ENCODE measurements around the gene SAPCD2. TPM values are rescaled to one million over a fixed set of nuclear protein-coding genes. Genes with fewer than 3 reads are reported as not detected.

The SAPCD2 gene
- total RNA-seq, 2 donors from 2014 or later, result 0.27 to 0.39 TPM

DNA sequence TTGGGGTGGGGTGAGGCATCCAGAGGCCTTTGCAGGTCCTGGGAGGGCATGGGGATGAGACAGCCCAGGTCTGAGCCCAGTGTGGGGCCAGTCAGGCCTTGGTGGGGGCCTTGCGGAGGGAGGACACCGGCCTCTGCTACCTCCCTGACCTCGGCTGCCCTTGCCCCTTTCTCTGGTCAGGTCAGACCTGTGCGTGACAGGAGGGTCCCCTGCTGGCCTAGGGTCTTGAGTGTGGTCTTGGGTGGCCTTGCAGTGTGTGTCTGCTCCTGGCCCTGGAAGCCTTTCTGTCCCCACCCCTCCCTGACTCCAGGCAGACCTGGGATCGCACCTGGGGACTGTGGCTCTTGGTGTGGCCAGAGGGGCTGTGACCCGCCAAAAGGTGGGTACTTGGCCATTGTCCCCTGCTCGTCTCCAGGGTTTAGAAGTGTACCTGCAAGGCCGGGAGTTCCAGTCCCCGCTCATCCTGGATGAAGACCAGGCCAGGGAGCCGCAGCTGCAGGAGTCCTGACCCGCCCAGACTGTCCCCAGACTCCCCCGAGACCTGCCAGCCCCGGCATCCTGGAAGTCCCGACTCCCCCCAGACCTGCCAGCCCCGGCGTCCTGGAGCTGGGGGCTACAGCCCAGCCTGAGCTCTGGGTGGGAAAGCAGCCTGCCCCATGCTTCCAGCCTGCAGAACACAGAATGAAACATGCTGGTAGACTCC lies 12.0 kb upstream of the SAPCD2 start:
- no peak for ATAC-seq
- Mint-ChIP-seq H3K27me3 (no peaks in the 10 kb centered on the region), H3K27ac (no peak overlapping the region), H3K4me1 (peaks cover 6% of the 10 kb centered on the region), H3K4me3 (no peak overlapping the region), H3K36me3 (ENCODE audit: low read depth) (no peaks in the 10 kb centered on the region)
- DNase-seq, result no peak
- H3K9me3 ChIP-seq (ENCODE audit: control insufficient read depth, low read length, poor library complexity, severe bottlenecking), result no peaks in the 10 kb centered on the region

GRCh38 chr9:137080260-137081122 lies 10.1 kb upstream of the SAPCD2 start:
- peaks cover 2% of the 10 kb centered on the region for H3K4me1 Mint-ChIP-seq
- H3K36me3 Mint-ChIP-seq (ENCODE audit: low read depth), result no peaks in the 10 kb centered on the region
- DNase-seq (no peak), ATAC-seq (no peak)
- no peaks in the 10 kb centered on the region for H3K27me3 Mint-ChIP-seq
- no peak overlapping the region for H3K4me3 Mint-ChIP-seq
- H3K27ac Mint-ChIP-seq, result no peak overlapping the region
- no peaks in the 10 kb centered on the region for H3K9me3 ChIP-seq (ENCODE audit: control insufficient read depth, low read length, poor library complexity, severe bottlenecking)

- no peaks in the 10 kb centered on the region for H3K36me3 Mint-ChIP-seq (ENCODE audit: low read depth)
- H3K9me3 ChIP-seq (ENCODE audit: control insufficient read depth, low read length, poor library complexity, severe bottlenecking), result no peaks in the 10 kb centered on the region
- no peaks in the 10 kb centered on the region for H3K27me3 Mint-ChIP-seq
- H3K27ac Mint-ChIP-seq, result no peak overlapping the region
- ATAC-seq (no peak), DNase-seq (no peak)
- no peak overlapping the region for H3K4me3 Mint-ChIP-seq
- H3K4me1 Mint-ChIP-seq, result peaks cover 2% of the 10 kb centered on the region
These were observed 9.0 kb upstream of the SAPCD2 start for GRCh38 chr9:137079401-137079787.

DNA sequence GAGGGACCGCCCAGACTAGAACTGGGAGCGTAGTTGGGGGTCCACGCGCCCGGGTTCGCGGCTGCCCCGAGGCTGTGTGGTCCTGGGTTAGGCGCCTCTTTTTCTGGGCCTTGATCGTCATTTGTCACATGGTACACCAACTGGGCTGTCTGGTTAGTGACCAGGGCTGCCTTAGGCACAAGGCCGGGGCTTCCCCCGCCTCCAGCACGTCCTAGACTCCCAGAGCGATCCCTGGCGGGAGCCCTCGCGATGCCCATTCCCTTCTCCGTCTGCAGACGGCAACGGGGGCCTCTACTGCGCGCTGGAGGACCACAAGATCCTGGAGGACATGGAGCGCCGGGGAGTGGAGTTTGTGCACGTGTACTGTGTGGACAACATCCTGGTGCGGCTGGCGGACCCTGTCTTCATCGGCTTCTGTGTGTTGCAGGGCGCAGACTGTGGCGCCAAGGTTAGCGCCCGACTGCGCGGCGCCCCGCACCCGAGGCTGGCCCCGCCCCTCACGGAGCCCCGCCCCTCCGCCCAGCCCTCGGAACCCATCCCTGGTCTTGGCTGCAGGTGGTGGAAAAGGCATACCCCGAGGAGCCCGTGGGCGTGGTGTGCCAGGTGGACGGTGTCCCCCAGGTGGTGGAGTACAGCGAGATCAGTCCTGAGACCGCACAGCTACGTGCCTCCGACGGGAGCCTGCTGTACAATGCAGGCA lies 8.5 kb upstream of the SAPCD2 start:
- ATAC-seq (no peak), DNase-seq (no peak)
- Mint-ChIP-seq H3K4me3 (peak overlapping the region; percentile 83), H3K27me3 (no peaks in the 10 kb centered on the region), H3K36me3 (ENCODE audit: low read depth) (no peaks in the 10 kb centered on the region), H3K4me1 (peaks cover under 1% of the 10 kb centered on the region), H3K27ac (no peak overlapping the region)
- no peaks in the 10 kb centered on the region for H3K9me3 ChIP-seq (ENCODE audit: control insufficient read depth, low read length, poor library complexity, severe bottlenecking)

- H3K4me1 Mint-ChIP-seq, result no peaks in the 10 kb centered on the region
- no peak overlapping the region for H3K27ac Mint-ChIP-seq
- H3K27me3 Mint-ChIP-seq, result no peaks in the 10 kb centered on the region
- DNase-seq (no peak), ATAC-seq (peak; percentile 49)
- no peaks in the 10 kb centered on the region for H3K36me3 Mint-ChIP-seq (ENCODE audit: low read depth)
- peak overlapping the region; percentile 83 for H3K4me3 Mint-ChIP-seq
- no peaks in the 10 kb centered on the region for H3K9me3 ChIP-seq (ENCODE audit: control insufficient read depth, low read length, poor library complexity, severe bottlenecking)
These were observed 7.7 kb upstream of the SAPCD2 start for GRCh38 chr9:137077758-137078693.

- Mint-ChIP-seq H3K27ac (no peak within 1 kb of the TSS), H3K36me3 (ENCODE audit: low read depth) (no peaks in the 10 kb centered on the region), H3K27me3 (no peaks in the 10 kb centered on the region), H3K4me3 (peak within 1 kb of the TSS; percentile 83), H3K4me1 (no peaks in the 10 kb centered on the region)
- peak; percentile 32 to 56 (median 47) for DNase-seq
- no peaks in the 10 kb centered on the region for H3K9me3 ChIP-seq (ENCODE audit: control insufficient read depth, low read length, poor library complexity, severe bottlenecking)
- peak; percentile 80 for ATAC-seq
These were observed 6.8 kb upstream of the SAPCD2 start, which contains the start of gene UAP1L1 for GRCh38 chr9:137077010-137077747. TSS of gene UAP1L1 (plus strand) at chr9:137077517. CDS start at chr9:137077533, 16 bp downstream.

DNA sequence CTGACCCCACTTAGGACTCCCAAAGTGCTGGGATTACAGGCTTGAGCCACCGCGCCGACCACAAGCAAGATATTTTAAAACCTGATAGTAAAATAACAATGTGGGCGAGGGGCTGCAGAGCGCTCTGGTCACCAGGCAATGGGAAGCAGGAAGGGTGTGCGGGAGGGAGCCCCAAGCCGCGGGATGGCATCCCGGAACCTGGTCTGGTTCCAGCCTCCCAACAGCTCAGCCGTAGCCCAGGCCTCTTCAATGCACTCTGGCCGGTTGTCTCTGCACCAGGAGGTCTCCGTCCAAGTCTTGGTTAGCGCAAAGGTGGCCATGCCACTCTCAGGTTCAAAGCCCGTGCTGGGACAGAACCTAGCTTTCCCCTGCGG lies 6.3 kb upstream of the SAPCD2 start:
- H3K27me3 Mint-ChIP-seq, result no peaks in the 10 kb centered on the region
- H3K27ac Mint-ChIP-seq, result no peak overlapping the region
- no peaks in the 10 kb centered on the region for H3K36me3 Mint-ChIP-seq (ENCODE audit: low read depth)
- no peaks in the 10 kb centered on the region for H3K4me1 Mint-ChIP-seq
- DNase-seq (no peak), ATAC-seq (no peak)
- peak overlapping the region; percentile 69 for H3K4me3 Mint-ChIP-seq
- no peaks in the 10 kb centered on the region for H3K9me3 ChIP-seq (ENCODE audit: control insufficient read depth, low read length, poor library complexity, severe bottlenecking)

- Mint-ChIP-seq H3K27me3 (no peaks in the 10 kb centered on the region), H3K27ac (no peak overlapping the region), H3K36me3 (ENCODE audit: low read depth) (no peaks in the 10 kb centered on the region), H3K4me3 (no peak overlapping the region), H3K4me1 (peaks cover 7% of the 10 kb centered on the region)
- no peak for DNase-seq
- H3K9me3 ChIP-seq (ENCODE audit: control insufficient read depth, low read length, poor library complexity, severe bottlenecking), result no peaks in the 10 kb centered on the region
- ATAC-seq, result no peak
These were observed 5.0 kb upstream of the SAPCD2 start for GRCh38 chr9:137075275-137075775.

DNA sequence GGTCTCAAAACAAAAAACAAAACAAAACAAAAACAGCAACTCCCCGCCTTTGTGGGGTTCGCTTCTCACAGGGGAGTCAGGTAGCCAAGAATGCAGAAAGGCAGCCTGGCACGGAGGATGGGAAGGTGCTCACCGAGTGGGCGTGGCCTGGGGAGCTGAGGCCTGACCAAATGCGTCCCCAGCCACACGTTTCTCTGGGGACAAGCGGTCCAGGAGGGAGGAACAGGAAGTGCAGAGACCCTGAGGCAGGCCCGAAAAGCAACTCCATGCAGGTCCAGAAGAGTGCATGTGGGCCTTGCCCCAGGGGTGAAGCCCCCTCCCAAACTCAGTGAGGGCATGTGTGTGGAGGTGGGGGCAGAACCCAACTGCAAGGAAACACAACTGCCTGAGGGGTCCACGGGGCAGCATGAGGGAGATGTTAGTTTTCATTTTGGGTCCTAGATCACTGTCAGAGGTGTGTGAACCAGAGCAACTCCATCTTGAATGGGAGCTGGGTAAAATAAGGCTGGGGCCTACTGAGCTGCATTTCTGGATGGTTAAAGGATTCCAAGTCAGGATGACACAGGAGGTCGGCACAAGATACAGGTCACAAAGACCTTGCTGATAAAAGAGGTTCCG lies 4.4 kb upstream of the SAPCD2 start:
- Mint-ChIP-seq H3K4me1 (peaks cover 7% of the 10 kb centered on the region), H3K27me3 (no peaks in the 10 kb centered on the region), H3K27ac (no peak overlapping the region), H3K36me3 (ENCODE audit: low read depth) (no peaks in the 10 kb centered on the region), H3K4me3 (no peak overlapping the region)
- no peaks in the 10 kb centered on the region for H3K9me3 ChIP-seq (ENCODE audit: control insufficient read depth, low read length, poor library complexity, severe bottlenecking)
- ATAC-seq (no peak), DNase-seq (no peak)

DNA sequence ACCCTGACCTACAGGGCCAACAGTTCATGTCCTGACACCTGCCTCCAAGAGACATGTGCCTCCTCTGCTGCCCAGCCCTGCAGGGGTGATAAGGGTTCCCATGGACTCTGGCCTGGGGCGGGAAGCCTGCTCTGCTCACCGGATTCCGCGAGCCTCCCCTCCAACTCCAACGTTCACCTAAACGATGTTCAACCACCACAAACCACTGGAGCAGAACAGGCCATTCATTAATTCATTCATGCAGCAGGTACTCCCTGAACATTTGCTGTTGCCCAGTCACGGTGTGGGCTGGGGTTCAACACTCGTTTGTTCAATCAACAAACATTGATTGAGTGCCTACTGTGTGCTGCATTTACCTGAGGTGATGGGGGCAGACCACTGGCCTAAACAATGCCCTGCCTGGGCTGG lies 3.6 kb upstream of the SAPCD2 start:
- Mint-ChIP-seq H3K27ac (no peak overlapping the region), H3K4me1 (peaks cover 7% of the 10 kb centered on the region), H3K27me3 (no peaks in the 10 kb centered on the region), H3K4me3 (no peak overlapping the region), H3K36me3 (ENCODE audit: low read depth) (no peaks in the 10 kb centered on the region)
- no peak for DNase-seq
- no peaks in the 10 kb centered on the region for H3K9me3 ChIP-seq (ENCODE audit: control insufficient read depth, low read length, poor library complexity, severe bottlenecking)
- no peak for ATAC-seq

DNA sequence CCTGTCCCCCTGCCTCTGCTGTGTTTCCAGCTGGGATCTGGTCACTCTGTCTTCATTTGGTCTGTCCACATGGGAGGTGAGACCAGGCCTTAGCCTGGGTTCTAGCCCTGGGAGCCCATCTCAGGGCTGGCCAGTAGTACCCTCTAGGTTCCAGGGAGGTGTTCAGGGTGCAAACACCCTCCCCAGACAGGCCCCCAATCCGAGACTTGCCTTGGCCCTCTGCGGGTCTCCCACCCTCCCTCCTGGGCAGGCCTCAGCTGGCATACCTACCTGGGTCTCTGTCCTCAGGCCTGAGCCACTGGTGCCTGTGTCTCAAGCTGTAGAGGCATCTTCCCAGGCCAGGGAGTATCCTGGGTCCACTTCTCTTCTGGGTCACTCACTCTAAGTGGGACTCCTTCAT lies 925 bp upstream of the SAPCD2 start:
- Mint-ChIP-seq H3K27ac (peak overlapping the region; percentile 32), H3K36me3 (ENCODE audit: low read depth) (no peaks in the 10 kb centered on the region)
- ATAC-seq, result no peak

More for the DNA sequence above, 925 bp upstream of the SAPCD2 start:
- DNase-seq, result no peak
- peak overlapping the region; percentile 84 for H3K4me3 Mint-ChIP-seq
- peaks cover 11% of the 10 kb centered on the region for H3K4me1 Mint-ChIP-seq
- no peaks in the 10 kb centered on the region for H3K9me3 ChIP-seq (ENCODE audit: control insufficient read depth, low read length, poor library complexity, severe bottlenecking)
- H3K27me3 Mint-ChIP-seq, result peaks cover 5% of the 10 kb centered on the region

All from T-helper 17 cell (primary cell).